ENCODE measurements around the gene BCAS1. TPM values are rescaled to one million over a fixed set of nuclear protein-coding genes. Genes with fewer than 3 reads are reported as not detected.
A peak's percentile ranks its signal among the peaks of the same experiment; 100 is the strongest.
"Not testable (repeated sequence)": the region's sequence is repeated elsewhere in the genome, so short reads cannot be mapped to it uniquely, and the experiment has no call there.

Gene BCAS1
- polyA plus RNA-seq, 4 donors = 0.66 to 6.2 (median 4.4) TPM

DNA sequence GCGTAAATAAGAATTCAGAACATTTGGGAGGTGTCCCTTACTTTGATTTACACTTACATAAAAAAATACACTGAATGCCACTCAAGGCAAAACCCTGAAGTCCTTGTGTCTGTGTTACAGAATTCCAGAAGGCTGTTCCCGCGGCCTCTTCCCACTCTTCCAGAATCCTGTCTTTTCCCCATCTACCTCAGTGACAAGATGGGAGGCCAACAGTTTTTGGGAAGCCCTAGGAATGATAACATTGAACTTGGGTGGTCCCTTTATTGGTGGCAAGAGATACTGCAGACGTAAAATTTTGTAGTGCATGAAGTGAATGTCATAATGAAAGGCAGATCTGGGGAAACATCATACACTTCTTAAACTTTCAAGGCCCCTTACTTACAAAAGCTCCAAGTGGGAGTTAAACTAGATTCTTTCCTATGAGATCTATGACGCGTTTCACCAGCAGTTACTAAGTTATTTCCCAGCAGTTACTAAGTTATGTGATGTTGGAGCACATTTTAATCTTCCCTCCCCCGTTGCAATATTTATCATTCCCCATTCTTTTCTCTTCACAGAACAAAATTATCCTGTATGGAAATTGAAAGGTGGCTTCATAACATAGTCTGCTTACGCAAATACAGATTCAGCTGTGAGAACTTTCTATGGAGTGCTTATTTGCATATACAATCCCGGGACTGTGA, 79.5 kb downstream of the BCAS1 start:
- no peak for DNase-seq (ENCODE audit: low read depth in 4 of 4, low spot score in 3 of 4)

DNA sequence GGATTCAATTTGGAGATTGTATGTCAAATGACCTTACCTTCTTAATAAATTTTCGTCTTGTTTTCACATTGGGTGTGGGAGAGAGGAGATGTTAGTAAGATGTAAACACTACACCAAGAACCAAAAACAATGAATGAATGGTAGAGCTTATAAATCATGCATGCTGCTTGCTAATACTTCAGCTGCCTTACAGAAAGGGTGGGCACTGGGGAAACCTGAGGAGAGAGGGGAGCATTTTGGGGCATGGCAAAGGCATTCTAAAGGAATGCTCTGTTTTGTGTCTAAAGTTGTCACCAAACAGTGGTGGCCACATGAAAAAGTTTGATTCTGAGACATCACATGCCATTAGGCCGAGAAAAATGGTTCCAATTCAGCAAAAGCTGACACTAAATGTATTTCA, 80.4 kb downstream of the BCAS1 start:
- no peak for DNase-seq (ENCODE audit: low read depth in 4 of 4, low spot score in 3 of 4)

DNA sequence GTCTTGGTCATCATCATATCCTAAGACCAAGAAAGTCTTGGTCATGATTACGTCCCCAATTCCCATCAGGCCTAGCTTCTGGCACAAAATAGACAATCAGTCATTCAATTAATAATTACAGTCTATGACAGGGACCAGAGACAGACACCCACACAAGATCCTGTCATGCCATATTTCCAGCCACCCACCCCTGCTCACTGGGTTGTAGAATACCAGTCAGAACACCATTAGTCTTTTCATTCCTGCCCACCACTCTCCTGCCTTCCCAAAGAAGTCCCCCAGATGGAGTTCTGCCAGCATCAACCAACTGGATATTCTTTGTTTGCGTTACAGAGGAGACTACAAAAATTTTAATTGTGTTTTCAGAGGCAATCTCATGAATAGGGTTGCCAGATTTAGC, 81.0 kb downstream of the BCAS1 start:
- DNase-seq (ENCODE audit: low read depth in 4 of 4, low spot score in 3 of 4) = no peak

DNA sequence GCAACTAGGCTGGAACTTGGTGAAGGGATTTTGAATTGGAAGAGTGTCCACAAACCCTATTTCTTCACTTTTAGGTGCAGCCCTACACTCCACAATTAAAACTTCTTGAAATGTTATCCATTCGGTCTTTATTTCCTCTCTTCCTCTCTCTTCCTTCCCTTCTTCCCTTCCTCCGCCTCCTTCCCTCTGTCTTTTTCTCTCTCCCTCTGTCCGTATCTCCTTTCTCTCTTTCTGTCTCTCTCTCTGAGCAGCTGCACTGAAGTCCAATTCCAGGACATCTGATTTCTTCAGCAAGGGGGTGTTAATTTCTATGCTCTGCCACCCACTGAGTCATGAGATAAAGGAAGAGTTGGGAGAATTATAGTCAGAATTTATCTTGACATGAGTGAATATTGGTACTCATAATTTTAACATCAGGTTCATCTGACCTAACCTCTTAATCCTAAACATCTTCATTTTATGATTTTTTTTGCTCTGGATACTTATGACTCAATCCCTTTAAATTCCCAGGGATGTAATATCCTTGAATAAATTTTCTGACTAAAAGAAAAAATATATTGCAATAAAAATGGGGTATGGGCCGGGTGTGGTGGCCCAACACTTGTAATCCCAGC, 84.2 kb downstream of the BCAS1 start:
- no peak for DNase-seq (ENCODE audit: low read depth in 4 of 4, low spot score in 3 of 4)

DNA sequence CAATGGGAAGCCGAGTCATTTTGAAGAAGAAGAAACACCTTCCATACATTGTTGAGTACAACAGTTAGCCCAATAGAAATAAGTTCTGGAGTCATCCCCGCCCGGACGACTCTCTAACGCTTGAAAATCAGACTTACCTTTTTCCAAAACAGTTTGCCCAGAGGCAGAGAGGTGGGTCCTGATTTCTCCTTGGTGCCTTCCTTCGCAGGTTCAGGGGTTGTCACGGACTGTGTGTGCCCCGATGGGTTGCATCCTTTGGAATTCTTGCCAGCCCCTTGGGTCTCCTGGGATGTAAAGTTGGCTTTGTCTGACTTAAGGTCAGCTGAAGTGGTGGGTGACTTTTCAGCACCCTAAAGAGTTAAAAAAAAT, 85.3 kb downstream of the BCAS1 start:
- DNase-seq (ENCODE audit: low read depth in 4 of 4, low spot score in 3 of 4) = no peak

DNA sequence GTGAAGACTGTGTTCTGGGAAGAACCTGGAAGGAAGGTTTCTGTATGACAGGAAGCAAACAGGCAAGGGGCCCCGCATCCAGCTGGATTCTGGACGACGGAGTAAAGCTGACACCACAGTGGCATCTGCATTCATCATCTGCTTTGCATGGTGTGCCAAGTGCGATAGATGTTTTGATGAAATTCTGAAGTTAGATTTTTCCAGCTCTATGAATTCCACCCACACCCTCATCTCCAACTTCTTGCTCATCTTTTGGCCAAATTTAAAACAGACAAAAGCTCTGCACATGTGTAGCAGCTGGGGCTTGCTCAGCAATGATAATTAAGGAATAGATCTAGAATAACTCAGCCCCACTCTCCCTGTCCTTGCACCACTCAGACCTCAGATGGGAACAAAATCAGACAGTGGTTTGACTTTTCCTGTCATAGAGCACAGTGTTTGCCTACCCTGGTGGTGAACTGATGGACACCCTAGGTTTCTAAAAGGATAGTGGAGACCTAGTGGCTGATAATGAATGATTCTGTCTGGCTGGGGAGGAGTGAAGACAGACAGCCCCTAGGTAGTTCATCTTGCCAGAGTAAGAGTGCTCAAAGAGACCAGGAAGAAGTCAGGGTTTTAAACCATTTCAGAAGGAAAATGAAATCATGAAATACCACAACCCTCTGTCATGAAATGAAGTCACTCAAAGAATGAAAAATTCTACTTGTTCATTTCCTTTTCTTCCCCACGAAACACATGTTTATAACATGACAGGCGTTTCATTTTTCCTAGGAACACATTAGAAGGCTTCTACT, 85.8 kb downstream of the BCAS1 start:
- no peak for DNase-seq (ENCODE audit: low read depth in 4 of 4, low spot score in 3 of 4)

DNA sequence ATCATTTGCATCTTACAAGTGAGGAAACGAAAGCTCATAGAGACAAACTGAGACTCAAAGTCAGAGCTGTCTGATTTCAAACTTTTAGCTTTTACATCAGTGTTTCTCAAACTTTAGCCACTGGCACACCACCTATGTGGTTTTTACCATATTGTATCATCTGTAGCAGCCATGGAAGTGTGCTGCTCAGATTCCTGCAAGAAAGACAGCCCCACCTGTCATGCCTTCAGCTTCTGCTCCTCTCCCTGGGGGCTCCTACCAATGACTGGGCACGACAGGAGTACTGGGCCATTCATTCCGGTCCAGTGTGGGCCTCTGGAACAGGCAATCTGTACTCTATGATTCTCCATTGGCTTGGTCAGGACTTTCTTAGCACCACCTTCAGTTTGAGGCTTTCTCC, 87.0 kb downstream of the BCAS1 start:
- DNase-seq (ENCODE audit: low read depth in 4 of 4, low spot score in 3 of 4) = no peak

DNA sequence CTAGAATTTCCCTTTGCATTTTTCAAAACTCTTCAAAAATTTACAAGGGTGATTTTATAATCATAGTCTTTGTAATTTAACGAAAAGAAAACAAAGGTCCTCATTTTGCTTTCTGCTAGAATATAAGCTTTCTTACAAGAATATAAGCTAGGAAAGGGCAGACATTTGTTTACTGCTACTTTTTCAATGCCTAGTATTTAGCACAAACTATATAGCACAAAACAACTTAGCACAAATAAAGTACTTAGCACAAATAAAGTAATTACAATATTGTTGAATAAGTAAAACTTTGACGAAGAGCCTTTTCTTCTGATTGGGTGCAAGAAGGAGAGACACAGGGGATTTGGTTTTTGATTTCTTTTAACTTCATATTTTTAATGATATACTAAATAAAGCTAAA, 87.8 kb downstream of the BCAS1 start:
- no peak for DNase-seq (ENCODE audit: low read depth in 4 of 4, low spot score in 3 of 4)

DNA sequence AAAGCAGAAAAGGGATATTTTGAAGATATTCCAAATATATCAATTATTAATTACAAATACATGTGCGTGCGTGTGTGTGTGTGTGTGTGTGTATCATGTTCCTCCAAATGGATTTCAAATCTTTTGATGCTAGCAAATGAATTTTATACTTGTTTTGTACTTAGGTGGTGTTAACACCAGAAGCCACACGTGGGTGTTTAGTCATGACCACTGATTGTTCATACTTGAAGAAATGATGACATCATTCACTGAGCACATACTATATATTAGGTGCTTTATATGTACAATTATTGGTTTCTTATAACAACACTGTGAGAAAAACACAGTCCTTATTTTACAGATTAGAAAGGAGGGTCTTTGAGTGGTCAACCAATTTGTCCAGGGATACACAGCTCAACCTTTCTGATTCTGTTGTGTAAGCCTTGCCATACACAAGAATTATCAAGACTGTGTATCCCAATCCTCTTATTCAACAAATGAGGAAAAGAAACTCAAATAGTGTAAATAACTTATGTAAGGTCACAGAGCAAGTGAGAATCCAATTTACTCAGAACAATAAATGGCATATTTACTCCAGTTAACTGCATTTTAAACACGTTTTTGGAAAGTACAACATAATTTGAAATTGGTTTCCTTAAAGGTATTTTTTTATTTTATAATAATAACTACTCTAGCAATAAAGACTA, 88.5 kb downstream of the BCAS1 start:
- DNase-seq (ENCODE audit: low read depth in 4 of 4, low spot score in 3 of 4) = no peak

DNA sequence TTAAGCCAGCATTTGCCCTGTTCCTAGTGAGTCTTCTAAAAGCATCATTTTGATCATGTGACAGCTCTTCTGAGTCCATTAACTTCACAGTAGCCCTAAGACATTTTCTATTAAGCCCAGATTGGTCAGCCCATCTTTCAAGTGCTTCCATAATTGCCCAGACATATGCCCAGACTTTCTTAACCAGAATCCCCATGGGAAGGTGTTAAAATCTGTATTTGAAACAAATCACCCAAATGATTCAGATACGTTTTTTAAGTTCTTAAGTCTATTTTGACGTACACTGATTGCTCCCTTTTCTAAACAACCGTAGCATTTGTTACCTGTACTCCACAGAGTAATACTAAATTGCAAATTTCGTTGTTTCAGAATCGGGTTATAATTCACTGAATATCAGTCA, 89.3 kb downstream of the BCAS1 start:
- no peak for DNase-seq (ENCODE audit: low read depth in 4 of 4, low spot score in 3 of 4)

DNA sequence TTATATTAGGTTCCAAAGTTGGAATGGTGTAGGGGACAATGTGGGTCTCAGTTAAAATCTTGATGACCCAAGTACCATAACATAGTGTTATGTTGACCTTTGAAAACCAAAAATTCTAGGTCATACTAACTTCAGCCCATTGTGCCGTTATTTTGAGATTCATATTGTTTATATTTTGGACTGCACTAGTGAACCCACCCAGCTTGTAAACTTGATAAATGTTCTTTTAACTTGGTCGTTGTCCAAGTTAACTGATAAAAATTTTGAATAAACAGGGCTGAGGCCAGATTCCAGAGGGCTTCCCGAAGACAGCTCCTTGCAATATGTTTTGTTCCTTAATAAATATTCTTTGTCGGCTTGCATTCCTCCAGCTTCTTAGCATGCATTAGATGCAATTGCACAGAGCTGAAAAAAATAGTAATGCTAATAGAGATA, 90.3 kb downstream of the BCAS1 start:
- peak in 2 of 4 donors; percentile 45 to 53 for DNase-seq (ENCODE audit: low read depth in 4 of 4, low spot score in 3 of 4)

DNA sequence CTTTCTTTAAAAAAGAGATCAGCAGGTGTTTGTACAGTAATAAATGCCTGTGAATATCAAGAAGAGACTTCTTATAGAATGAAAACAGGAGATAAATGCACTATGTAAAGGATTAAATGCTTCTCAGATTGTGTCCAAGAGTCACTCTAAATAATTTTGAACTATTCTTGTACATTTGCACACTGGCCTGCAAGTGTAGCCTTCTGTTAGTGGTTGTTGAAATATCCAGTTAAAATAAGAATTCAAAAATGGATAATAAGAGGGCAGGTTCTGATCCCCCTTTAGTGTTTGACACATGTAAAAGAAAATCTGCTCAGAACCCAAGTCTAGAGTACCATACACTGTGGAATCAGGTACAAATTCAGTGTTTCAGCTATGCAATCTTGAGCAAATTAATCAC, 91.9 kb downstream of the BCAS1 start:
- no peak for DNase-seq (ENCODE audit: low read depth in 4 of 4, low spot score in 3 of 4)

DNA sequence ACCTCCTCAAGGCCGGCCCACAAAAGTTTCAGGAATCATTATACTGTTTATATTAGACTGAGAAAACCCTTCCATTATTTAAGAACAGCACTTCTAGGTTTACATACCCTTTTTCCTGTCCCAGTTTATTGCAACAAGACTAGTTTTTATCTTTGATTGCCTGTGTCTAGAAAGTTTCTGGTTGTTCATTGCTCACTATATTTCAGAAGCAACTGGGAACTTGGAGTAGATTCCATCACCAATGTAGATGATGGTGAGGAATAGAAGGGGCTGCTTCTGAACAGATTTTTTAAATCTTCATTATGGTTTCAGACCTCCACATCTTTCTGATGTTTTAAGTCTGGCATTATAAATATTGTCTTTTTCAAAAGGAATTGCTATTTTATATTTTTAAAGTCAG, 93.0 kb downstream of the BCAS1 start:
- DNase-seq (ENCODE audit: low read depth in 4 of 4, low spot score in 3 of 4) = no peak

DNA sequence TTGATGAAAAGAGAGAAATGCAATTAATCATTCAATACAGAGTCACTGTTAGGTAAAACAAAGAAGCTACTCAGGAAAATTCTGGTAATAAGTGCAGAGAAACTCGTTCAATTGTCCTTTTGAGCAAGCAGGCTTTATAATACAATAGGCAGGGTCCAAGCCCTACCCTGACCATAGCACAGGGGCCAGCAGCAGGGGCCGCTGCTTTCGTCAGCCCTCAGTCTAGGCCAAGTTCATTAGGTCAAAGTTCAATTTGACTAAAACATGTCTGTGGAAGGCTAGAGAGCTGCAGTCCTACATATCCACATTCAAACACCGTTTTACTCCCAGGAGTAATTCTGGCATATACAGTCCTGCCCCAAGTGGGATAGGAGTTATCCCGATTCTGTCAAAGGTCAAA, 94.6 kb downstream of the BCAS1 start:
- DNase-seq (ENCODE audit: low read depth in 4 of 4, low spot score in 3 of 4) = no peak

DNA sequence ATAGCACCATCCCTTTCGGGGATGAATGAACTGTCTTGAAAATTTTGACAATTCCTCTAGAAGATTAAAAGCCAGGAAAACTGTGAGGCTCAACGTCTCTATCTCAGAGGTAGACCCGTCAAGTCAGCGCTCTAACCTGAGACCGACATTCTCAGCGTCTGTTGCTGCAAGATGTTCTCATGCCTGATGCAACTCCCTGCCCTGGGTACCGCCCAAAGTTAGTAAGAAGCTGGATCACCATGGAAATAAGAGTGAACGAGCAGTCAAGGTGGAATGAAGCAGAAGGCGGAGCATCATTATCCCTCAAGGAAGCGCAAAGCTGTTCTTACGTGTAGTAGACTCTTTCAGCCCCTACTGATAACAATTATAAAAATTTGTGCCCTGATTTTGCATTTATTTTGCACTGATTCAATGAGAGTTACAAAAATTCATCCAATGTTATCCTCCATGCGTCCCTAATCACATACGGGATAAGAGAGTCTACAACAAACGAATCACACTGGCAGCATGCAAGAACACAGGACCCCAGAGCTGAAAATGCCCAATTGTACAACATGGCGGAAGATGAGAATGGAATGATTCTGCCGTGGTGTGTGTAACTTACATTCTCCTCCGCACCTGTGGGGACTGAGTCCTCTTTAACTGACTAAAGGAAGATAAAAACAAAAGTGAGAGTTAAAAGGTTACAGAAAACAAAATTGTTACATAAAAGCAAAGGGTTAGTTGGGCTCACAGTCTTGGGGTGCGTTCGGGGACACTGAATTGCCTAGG, 95.4 kb downstream of the BCAS1 start:
- no peak for DNase-seq (ENCODE audit: low read depth in 4 of 4, low spot score in 3 of 4)

DNA sequence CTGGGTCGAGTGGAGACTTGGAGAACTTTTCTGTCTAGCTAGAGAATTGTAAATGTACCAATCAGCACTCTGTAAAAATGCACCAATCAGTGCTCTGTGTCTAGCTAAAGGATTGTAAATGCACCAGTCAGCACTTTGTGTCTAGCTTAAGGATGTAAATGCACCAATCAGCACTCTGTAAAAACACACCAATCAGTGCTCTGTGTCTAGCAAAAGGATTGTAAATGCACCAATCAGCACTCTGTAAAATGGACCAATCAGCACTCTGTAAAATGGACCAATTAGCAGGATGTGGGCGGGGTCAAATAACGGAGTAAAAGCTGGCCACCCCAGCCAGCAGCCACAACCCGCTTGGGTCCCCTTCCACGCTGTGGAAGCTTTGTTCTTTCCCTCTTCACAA, 96.5 kb downstream of the BCAS1 start:
- DNase-seq (ENCODE audit: low read depth in 4 of 4, low spot score in 3 of 4) = not testable (repeated sequence)

DNA sequence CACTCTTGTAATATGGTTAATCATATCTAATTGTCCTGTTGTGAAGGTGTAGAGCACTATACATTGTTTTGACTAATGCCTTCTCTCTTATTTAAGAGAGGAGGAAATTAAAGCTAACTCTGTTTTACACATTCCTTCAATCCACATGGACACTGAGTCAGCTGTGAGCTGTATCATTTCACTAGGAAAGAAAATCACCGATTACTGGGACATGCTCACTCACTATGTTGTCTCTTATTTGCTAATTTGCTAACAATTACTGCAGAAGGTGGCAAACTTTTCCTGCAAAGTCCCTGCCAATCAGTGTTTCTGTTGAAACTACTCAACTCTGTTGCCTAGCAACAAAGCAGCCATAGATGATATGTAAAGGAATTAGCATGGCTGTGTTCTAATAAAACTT, 98.2 kb downstream of the BCAS1 start:
- no peak for DNase-seq (ENCODE audit: low read depth in 4 of 4, low spot score in 3 of 4)

DNA sequence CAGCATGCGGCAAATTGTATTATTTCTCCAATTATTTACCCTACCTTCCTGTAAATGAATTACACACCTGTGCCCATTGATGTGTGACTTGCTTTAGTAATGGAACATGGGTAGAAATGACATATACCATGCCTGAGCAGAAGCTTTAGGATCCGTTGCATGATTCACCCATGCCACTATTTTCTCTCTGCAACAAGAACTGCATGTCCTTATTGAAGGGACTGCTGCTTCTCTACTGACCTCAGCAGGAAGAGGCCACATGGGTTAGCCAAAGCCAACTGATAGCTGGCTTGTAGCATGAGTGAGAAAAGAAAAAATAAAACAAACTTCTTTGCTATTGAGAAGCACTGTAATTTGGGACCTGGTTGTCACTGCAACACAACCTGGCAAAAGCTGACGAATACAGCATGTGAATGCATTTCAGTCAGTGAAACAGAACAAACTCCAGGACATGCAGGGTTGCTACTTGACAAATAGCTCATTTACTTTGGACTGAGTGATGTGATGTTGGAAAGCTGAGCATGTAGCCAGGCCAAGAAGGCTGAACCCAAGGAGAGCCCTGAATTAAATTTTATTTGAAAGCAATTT, 99.2 kb downstream of the BCAS1 start:
- DNase-seq (ENCODE audit: low read depth in 4 of 4, low spot score in 3 of 4) = no peak

DNA sequence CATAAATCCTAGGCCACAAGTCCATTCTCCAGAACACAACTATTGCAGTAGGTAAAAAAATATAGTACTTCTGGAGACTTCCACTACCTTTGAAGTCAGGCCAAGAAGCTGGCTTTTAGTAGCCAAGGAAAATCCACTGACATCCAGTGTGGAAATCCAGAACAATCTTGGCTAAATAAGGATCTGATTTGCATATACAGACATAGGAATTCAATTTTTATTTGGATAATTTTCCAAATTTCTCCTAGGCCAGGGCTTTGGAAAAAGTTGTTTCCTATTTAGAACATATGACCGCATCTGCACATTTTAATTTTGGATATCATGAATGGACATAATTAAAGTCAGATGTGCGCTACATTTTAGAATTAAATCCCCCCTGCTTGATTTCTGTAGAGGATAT, 100.2 kb downstream of the BCAS1 start:
- DNase-seq (ENCODE audit: low read depth in 4 of 4, low spot score in 3 of 4) = no peak

DNA sequence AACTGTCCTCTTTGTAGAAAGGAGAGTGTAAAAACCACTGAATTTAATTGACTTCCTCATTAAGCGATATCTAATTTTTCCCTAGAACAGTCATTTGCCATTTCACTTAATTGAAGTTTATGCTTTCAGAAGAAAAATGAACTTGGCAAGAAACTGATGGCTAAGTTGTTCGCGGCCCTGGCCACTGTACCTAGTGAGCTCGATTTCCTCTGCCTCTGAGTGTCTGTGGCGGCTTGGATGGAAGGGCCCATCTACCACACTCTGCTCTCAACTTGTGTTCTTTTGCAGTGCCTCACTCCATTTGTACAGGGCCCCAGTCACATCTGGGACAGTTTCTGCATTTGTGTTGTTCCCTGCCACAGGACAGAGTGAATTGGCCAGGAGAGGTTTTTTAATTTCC, 102.9 kb downstream of the BCAS1 start:
- DNase-seq (ENCODE audit: low read depth in 4 of 4, low spot score in 3 of 4) = no peak

Measured in left renal pelvis (tissue), 4 donors.